Endodermal cell (in vitro differentiated cells): Measurements from ENCODE around the gene MBTPS2. TPM values are rescaled to one million over a fixed set of nuclear protein-coding genes. Genes with fewer than 3 reads are reported as not detected.

Source experiments
- DNase-seq: peaks from one replicate; pipeline ENCODE4 v3.0.0-alpha.2; 2017
- H3K27ac ChIP-seq: 2 replicates; pipeline ENCODE4 v1.5.1; 2013; ENCODE audit warnings: mild to moderate bottlenecking, low read depth, low read length, moderate library complexity
- H3K27me3 ChIP-seq: 2 replicates; pipeline ENCODE4 v1.6.1; 2013; ENCODE audit warnings: mild to moderate bottlenecking, low read length, moderate library complexity; ENCODE audit not compliant: insufficient read depth, control insufficient read depth, poor library complexity, severe bottlenecking
- H3K36me3 ChIP-seq: 2 replicates; pipeline ENCODE4 v1.7.0; 2013; ENCODE audit warnings: mild to moderate bottlenecking, low read length, moderate library complexity; ENCODE audit not compliant: control insufficient read depth, insufficient read depth
- H3K4me1 ChIP-seq: one replicate; pipeline ENCODE4 v1.7.0; 2013; ENCODE audit warnings: low read length; ENCODE audit not compliant: control insufficient read depth, insufficient read depth
- H3K4me3 ChIP-seq: 2 replicates; pipeline ENCODE4 v1.5.1; 2013; ENCODE audit warnings: mild to moderate bottlenecking, low read length, moderate library complexity
- H3K9ac ChIP-seq: 2 replicates; pipeline ENCODE4 v1.6.1; 2013; ENCODE audit warnings: mild to moderate bottlenecking, low read length, moderate library complexity; ENCODE audit not compliant: poor library complexity, severe bottlenecking; ENCODE audit errors: extremely low read depth
- H3K9me3 ChIP-seq: 2 replicates; pipeline ENCODE4 v1.6.1; 2013; ENCODE audit warnings: mild to moderate bottlenecking, low read length, moderate library complexity; ENCODE audit not compliant: control insufficient read depth
- H3K27ac Mint-ChIP-seq: 2 replicates; pipeline ENCODE4 v1.8.0; 2020; ENCODE audit warnings: mixed read lengths
- H3K27me3 Mint-ChIP-seq: 2 replicates; pipeline ENCODE4 v1.8.0; 2021; ENCODE audit warnings: mild to moderate bottlenecking, mixed read lengths; ENCODE audit not compliant: insufficient read depth
- H3K36me3 Mint-ChIP-seq: 2 replicates; pipeline ENCODE4 v1.8.0; 2020; ENCODE audit warnings: low read depth, mixed read lengths
- H3K4me1 Mint-ChIP-seq: 2 replicates; pipeline ENCODE4 v1.8.0; 2020; ENCODE audit warnings: mixed read lengths
- H3K4me3 Mint-ChIP-seq: 2 replicates; pipeline ENCODE4 v1.8.0; 2020; ENCODE audit warnings: mild to moderate bottlenecking, moderate library complexity, mixed read lengths
- H3K9me3 Mint-ChIP-seq: 2 replicates; pipeline ENCODE4 v1.8.0; 2020; ENCODE audit warnings: mild to moderate bottlenecking, mixed read lengths
- CTCF ChIP-seq: fragments of 200-600 bp; sonication (generic); conservative IDR thresholded peaks from 2 replicates; pipeline ENCODE4 v1.5.0; 2021; ENCODE audit warnings: antibody characterized with exemption, mild to moderate bottlenecking
- WGBS, 2 experiments: methylation state at CpG; one replicate each; pipeline versions ENCODE4 v1.1.5 to v1.1.7; 2013; ENCODE audit warnings: missing lambda C conversion rate in 2 of 2, mixed read lengths in 1 of 2; ENCODE audit not compliant: insufficient coverage in 1 of 2, insufficient read length in 1 of 2; 5-methylcytosine and 5-hydroxymethylcytosine counted together
- total RNA-seq, 2 donors: library from RNA; stranded (reverse); fragmentation: NEBNext Ultra II Directional in 1 of 2; extraction: Animal tissue kit (Norgen Biotek cat#: 25700) in 1 of 2; gene quantifications; 2 replicates in 1 of 2; 3 replicates in 1 of 2; pipeline ENCODE4 v1.2.1, GENCODE V29; 2021

Gene MBTPS2
- total RNA-seq, 2 donors from 2014 or later = 12.6 to 13.6 TPM

GRCh38 chrX:21875013-21875412, 35.6 kb downstream of the MBTPS2 start:
- Histone ChIP-seq H3K27ac (no peak overlapping the region), H3K27me3 (no peaks in the 10 kb centered on the region), H3K4me1 (no peaks in the 10 kb centered on the region), H3K36me3 (peaks cover 4% of the 10 kb centered on the region), H3K9me3 (no peaks in the 10 kb centered on the region), H3K9ac (no peak overlapping the region), H3K4me3 (no peak overlapping the region)
- Mint-ChIP-seq H3K9me3 (no peaks in the 10 kb centered on the region), H3K4me1 (no peaks in the 10 kb centered on the region), H3K4me3 (no peak overlapping the region), H3K27ac (no peak overlapping the region), H3K36me3 (peaks cover 9% of the 10 kb centered on the region), H3K27me3 (no peaks in the 10 kb centered on the region)
- TF ChIP-seq CTCF = no peak
- 88 to 100% methylated on average over 1 of the region's 1 CpG for WGBS, 2 experiments
- no peak for DNase-seq

- TF ChIP-seq CTCF = no peak
- Histone ChIP-seq H3K36me3 (peaks cover 4% of the 10 kb centered on the region), H3K4me1 (no peaks in the 10 kb centered on the region), H3K9ac (no peak overlapping the region), H3K27ac (no peak overlapping the region), H3K9me3 (no peaks in the 10 kb centered on the region), H3K27me3 (no peaks in the 10 kb centered on the region), H3K4me3 (no peak overlapping the region)
- H3K4me3 Mint-ChIP-seq = no peak overlapping the region
- no peaks in the 10 kb centered on the region for H3K27me3 Mint-ChIP-seq
- no peaks in the 10 kb centered on the region for H3K9me3 Mint-ChIP-seq
- H3K4me1 Mint-ChIP-seq = peaks cover 5% of the 10 kb centered on the region
- 100% methylated on average over 2 of the region's 3 CpGs; no CpG with 5 or more reads in 1 of the 2 experiments for WGBS, 2 experiments
- DNase-seq = no peak
- no peak overlapping the region for H3K27ac Mint-ChIP-seq
- H3K36me3 Mint-ChIP-seq = peaks cover 9% of the 10 kb centered on the region
Observed at GRCh38 chrX:21881881-21882574, 42.6 kb downstream of the MBTPS2 start.

- WGBS, 2 experiments = 94% methylated on average over 5 of the region's 5 CpGs; no CpG with 5 or more reads in 1 of the 2 experiments
- Mint-ChIP-seq H3K36me3 (peaks cover 9% of the 10 kb centered on the region), H3K27ac (peak overlapping the region; percentile 20), H3K9me3 (no peaks in the 10 kb centered on the region), H3K4me3 (no peak overlapping the region), H3K27me3 (no peaks in the 10 kb centered on the region), H3K4me1 (peaks cover 5% of the 10 kb centered on the region)
- Histone ChIP-seq H3K4me1 (no peaks in the 10 kb centered on the region), H3K4me3 (no peak overlapping the region), H3K9me3 (no peaks in the 10 kb centered on the region), H3K27me3 (no peaks in the 10 kb centered on the region), H3K9ac (no peak overlapping the region), H3K27ac (no peak overlapping the region), H3K36me3 (peaks cover 4% of the 10 kb centered on the region)
- DNase-seq = no peak
- no peak for TF ChIP-seq CTCF
Observed at GRCh38 chrX:21883258-21883657, 43.8 kb downstream of the MBTPS2 start.
